DMS79 (cell line): Measurements from ENCODE around the gene LIMCH1.
"Not testable (repeated sequence)": the region's sequence is repeated elsewhere in the genome, so short reads cannot be mapped to it uniquely, and the experiment has no call there.

ENCODE experiments used
- DNase-seq: peaks from one replicate; lab custom pipeline; 2025; lab: John Stamatoyannopoulos, UW

The LIMCH1 gene

GRCh38 chr4:41678086-41678816 is 140.3 kb downstream of the LIMCH1 start:
- DNase-seq = no peak

GRCh38 chr4:41678951-41679350 is 141.0 kb downstream of the LIMCH1 start:
- DNase-seq = no peak

- no peak for DNase-seq
Observed at GRCh38 chr4:41679991-41680390, 142.0 kb downstream of the LIMCH1 start.

GRCh38 chr4:41681054-41681453 is 143.1 kb downstream of the LIMCH1 start:
- DNase-seq = no peak

- no peak for DNase-seq
Observed at GRCh38 chr4:41683326-41683725, 145.4 kb downstream of the LIMCH1 start.

GRCh38 chr4:41686893-41687292 is 148.9 kb downstream of the LIMCH1 start:
- no peak for DNase-seq

GRCh38 chr4:41687971-41688370 is 150.0 kb downstream of the LIMCH1 start:
- no peak for DNase-seq

- DNase-seq = no peak
Observed at GRCh38 chr4:41692717-41693345, 154.9 kb downstream of the LIMCH1 start.

- peak; percentile 8 for DNase-seq
Observed at GRCh38 chr4:41693629-41694028, 155.7 kb downstream of the LIMCH1 start.

- no peak for DNase-seq
Observed at GRCh38 chr4:41696131-41696530, 158.2 kb downstream of the LIMCH1 start.

- no peak for DNase-seq
Observed at GRCh38 chr4:41696763-41697162, 158.8 kb downstream of the LIMCH1 start.

- DNase-seq = no peak
Observed at GRCh38 chr4:41701983-41702382, 164.0 kb downstream of the LIMCH1 start.

GRCh38 chr4:41702770-41703169 is 164.8 kb downstream of the LIMCH1 start:
- no peak for DNase-seq

- no peak for DNase-seq
Observed at GRCh38 chr4:41703785-41704184, 165.8 kb downstream of the LIMCH1 start.

GRCh38 chr4:41709844-41710481 is 172.0 kb downstream of the LIMCH1 start:
- peak; percentile 59 for DNase-seq

- DNase-seq = not testable (repeated sequence)
Observed at GRCh38 chr4:41711654-41712053, 173.7 kb downstream of the LIMCH1 start.

- DNase-seq = no peak
Observed at GRCh38 chr4:41712425-41712824, 174.5 kb downstream of the LIMCH1 start.

GRCh38 chr4:41713768-41714167 is 175.8 kb downstream of the LIMCH1 start:
- DNase-seq = no peak

GRCh38 chr4:41714364-41715000 is 176.5 kb downstream of the LIMCH1 start:
- DNase-seq = peak; percentile 41

GRCh38 chr4:41715155-41715554 is 177.2 kb downstream of the LIMCH1 start:
- peak; percentile 0 for DNase-seq

- DNase-seq = no peak
Observed at GRCh38 chr4:41718907-41719306, 180.9 kb downstream of the LIMCH1 start.

- no peak for DNase-seq
Observed at GRCh38 chr4:41719417-41719816, 181.5 kb downstream of the LIMCH1 start.

GRCh38 chr4:41722181-41722580 is 184.2 kb downstream of the LIMCH1 start:
- DNase-seq = no peak
